IMR-90 (cell line): ENCODE results near the gene NNT. TPM values are rescaled to one million over a fixed set of nuclear protein-coding genes. Genes with fewer than 3 reads are reported as not detected.
"Not testable (repeated sequence)": the region's sequence is repeated elsewhere in the genome, so short reads cannot be mapped to it uniquely, and the experiment has no call there.

Source experiments
- ATAC-seq: fragments of 200-7000 bp; cut with Tn5 transposase; 2 replicates; pipeline ENCODE4 v1.9.1; 2020; ENCODE audit warnings: low read depth, mild to moderate bottlenecking, moderate library complexity
- BruUV-seq: library from RNA; stranded (reverse); fragments of 400-500 nt; replicated peaks from 2 replicates; lab custom pipeline; 2021; lab: Mats Ljungman, UMichigan
- CTCF ChIA-PET: fragments of 300-600 bp; formaldehyde crosslinking; extraction: SDS; loops from one replicate; lab custom pipeline; 2021; ENCODE audit warnings: antibody characterized with exemption; lab: Yijun Ruan, JAX
- POLR2A ChIA-PET: fragments of 300-600 bp; sonication (Branson Sonifier 250); formaldehyde crosslinking; loops from one replicate; lab custom pipeline; 2022; ENCODE audit warnings: antibody characterized with exemption; ENCODE audit not compliant: unreplicated experiment; lab: Charles Lee
- DNase-seq: peaks from one replicate; pipeline ENCODE4 v3.0.0; 2013
- H2AFZ ChIP-seq: replicated peaks from 2 replicates; pipeline ENCODE3; 2013; ENCODE audit warnings: low read length, mild to moderate bottlenecking; ENCODE audit not compliant: poor library complexity
- H2AK5ac ChIP-seq: 2 replicates; pipeline ENCODE4 v1.6.1; 2013; ENCODE audit warnings: low read depth, low read length, inconsistent platforms
- H2AK9ac ChIP-seq: replicated peaks from 2 replicates; pipeline ENCODE3; 2013; ENCODE audit warnings: mild to moderate bottlenecking, low read depth, low read length, moderate library complexity; ENCODE audit not compliant: poor library complexity
- H2BK120ac ChIP-seq: 2 replicates; pipeline ENCODE4 v1.6.1; 2013; ENCODE audit warnings: low read depth, low read length, inconsistent platforms
- H2BK15ac ChIP-seq: 3 replicates; pipeline ENCODE4 v1.6.1; 2013; ENCODE audit warnings: low read depth, low read length, inconsistent platforms
- H2BK20ac ChIP-seq: 2 replicates; pipeline ENCODE4 v1.6.1; 2013; ENCODE audit warnings: low read depth, mild to moderate bottlenecking, inconsistent platforms, low read length, moderate library complexity
- H2BK5ac ChIP-seq: 2 replicates; pipeline ENCODE4 v1.6.1; 2013; ENCODE audit warnings: mild to moderate bottlenecking, low read depth, low read length, inconsistent platforms; ENCODE audit not compliant: poor library complexity, severe bottlenecking
- H3K14ac ChIP-seq: replicated peaks from 2 replicates; pipeline ENCODE4 v1.6.1; 2013; ENCODE audit warnings: low read depth, low read length, inconsistent platforms
- H3K18ac ChIP-seq: 2 replicates; pipeline ENCODE4 v1.6.1; 2013; ENCODE audit warnings: low read depth, low read length, control low read depth
- H3K23ac ChIP-seq: 2 replicates; pipeline ENCODE4 v1.6.1; 2013; ENCODE audit warnings: low read depth, low read length, inconsistent platforms
- H3K27ac ChIP-seq: 2 replicates; pipeline ENCODE4 v1.5.1; 2013; ENCODE audit warnings: mild to moderate bottlenecking, control low read depth, low read length; ENCODE audit not compliant: insufficient read depth
- H3K27me3 ChIP-seq: 2 replicates; pipeline ENCODE4 v1.6.1; 2013; ENCODE audit warnings: low read length; ENCODE audit not compliant: control insufficient read depth, insufficient read depth
- H3K36me3 ChIP-seq: 2 replicates; pipeline ENCODE4 v1.6.1; 2013; ENCODE audit warnings: low read length, mixed read lengths; ENCODE audit not compliant: control insufficient read depth, insufficient read depth
- H3K4ac ChIP-seq: 2 replicates; pipeline ENCODE4 v1.6.1; 2013; ENCODE audit warnings: low read depth, low read length, inconsistent platforms
- H3K4me1 ChIP-seq: 2 replicates; pipeline ENCODE4 v1.6.1; 2013; ENCODE audit warnings: low read length, mixed read lengths; ENCODE audit not compliant: control insufficient read depth, insufficient read depth
- H3K4me2 ChIP-seq: 2 replicates; pipeline ENCODE4 v1.6.1; 2013; ENCODE audit warnings: low read depth, mild to moderate bottlenecking, control low read depth, low read length, moderate library complexity
- H3K4me3 ChIP-seq: 2 replicates; pipeline ENCODE4 v1.5.1; 2013; ENCODE audit warnings: low read depth, mild to moderate bottlenecking, control low read depth, low read length, moderate library complexity; ENCODE audit not compliant: insufficient read depth
- H3K56ac ChIP-seq: 2 replicates; pipeline ENCODE4 v1.6.1; 2013; ENCODE audit warnings: low read length, inconsistent platforms; ENCODE audit not compliant: insufficient read depth; ENCODE audit errors: extremely low read depth
- H3K79me1 ChIP-seq, 2 experiments: 2 replicates each; pipeline ENCODE4 v1.6.1; 2013; ENCODE audit warnings: low read length in 2 of 2, inconsistent platforms in 1 of 2, low read depth in 1 of 2
- H3K9ac ChIP-seq: 2 replicates; pipeline ENCODE4 v1.6.1; 2013; ENCODE audit warnings: low read depth, low read length, control low read depth
- H3K9me1 ChIP-seq: 2 replicates; pipeline ENCODE4 v1.6.1; 2013; ENCODE audit warnings: low read length, inconsistent platforms; ENCODE audit not compliant: insufficient read depth
- H3K9me3 ChIP-seq: 2 replicates; pipeline ENCODE4 v1.6.1; 2013; ENCODE audit warnings: low read length; ENCODE audit not compliant: control insufficient read depth, insufficient read depth
- H4K20me1 ChIP-seq: 2 replicates; pipeline ENCODE4 v1.6.1; 2013; ENCODE audit warnings: low read length, inconsistent platforms; ENCODE audit not compliant: insufficient read depth
- H4K5ac ChIP-seq: 2 replicates; pipeline ENCODE4 v1.6.1; 2013; ENCODE audit warnings: mild to moderate bottlenecking, low read depth, low read length, control low read depth
- H4K8ac ChIP-seq, 2 experiments: 2 replicates each; pipeline ENCODE4 v1.6.1; 2013; ENCODE audit warnings: low read depth in 2 of 2, low read length in 2 of 2, control low read depth in 1 of 2, inconsistent platforms in 1 of 2
- H4K91ac ChIP-seq: 2 replicates; pipeline ENCODE4 v1.6.1; 2013; ENCODE audit warnings: low read depth, low read length, inconsistent platforms; ENCODE audit not compliant: insufficient read depth
- BHLHE40 ChIP-seq: fragments of 150-350 bp; IDR thresholded peaks from 2 replicates; pipeline ENCODE4 v1.6.1; 2016; ENCODE audit warnings: mild to moderate bottlenecking, low read depth, low read length
- CHD1 ChIP-seq: IDR thresholded peaks from 2 replicates; pipeline ENCODE4 v1.6.1; 2012; ENCODE audit warnings: low read depth, low read length, improper control_type of control experiment
- MXI1 ChIP-seq: IDR thresholded peaks from 2 replicates; pipeline ENCODE4 v1.6.1; 2012; ENCODE audit warnings: low read depth, mild to moderate bottlenecking, low read length, moderate library complexity, borderline replicate concordance
- RAD21 ChIP-seq: IDR thresholded peaks from 2 replicates; pipeline ENCODE4 v1.6.1; 2012; ENCODE audit warnings: low read length, improper control_type of control experiment
- RFX5 ChIP-seq: IDR thresholded peaks from 2 replicates; pipeline ENCODE4 v1.8.0; 2012; ENCODE audit warnings: low read depth, mild to moderate bottlenecking, low read length, moderate library complexity
- WGBS, 2 experiments: methylation state at CpG; one replicate each; pipeline versions ENCODE4 v1.1.5 to v1.1.7; 2013; ENCODE audit warnings: missing lambda C conversion rate in 2 of 2; ENCODE audit not compliant: insufficient read length in 1 of 2; ENCODE audit errors: extremely low coverage in 2 of 2; 5-methylcytosine and 5-hydroxymethylcytosine counted together
- dilution Hi-C: fragments of 300-500 bp; cut with HindIII; formaldehyde crosslinking; loops from one replicate; pipeline ENCODE4 v1.14.3; 2018; ENCODE audit warnings: low sequenced_read_pairs; ENCODE audit not compliant: unreplicated experiment
- in situ Hi-C: fragments of 300-500 bp; cut with MboI; formaldehyde crosslinking; loops from 3 replicates; pipeline ENCODE4 v1.14.3; 2019; ENCODE audit warnings: low sequenced_read_pairs, inconsistent platforms, mixed read lengths
- intact Hi-C: fragments of 100-400 bp; cut with micrococcal nuclease; formaldehyde crosslinking; loops from 2 replicates; pipeline ENCODE4 v1.10.0; 2022
- polyA plus RNA-seq, 3 experiments: library from polyadenylated mRNA; depleted of rRNA; stranded (reverse); fragments of >200 nt; gene quantifications; 2 replicates each; pipeline ENCODE4 v1.2.3, GENCODE V29; 2012; ENCODE audit warnings: low replicate concordance in 1 of 3
- total RNA-seq: library from RNA; depleted of rRNA; stranded (reverse); fragments of >200 nt; gene quantifications from 2 replicates; pipeline ENCODE4 v1.2.3, GENCODE V29; 2012
- TF ChIP-seq, protein P1 (sequence below): fragments of 150-350 bp; IDR thresholded peaks from 2 replicates; pipeline ENCODE4 v1.6.1; 2017; ENCODE audit warnings: mild to moderate bottlenecking, antibody characterized with exemption, low read length, low read depth
- TF ChIP-seq, protein P2 (sequence below): conservative IDR thresholded peaks from 2 replicates; pipeline ENCODE4 v1.5.1; 2012; ENCODE audit warnings: mild to moderate bottlenecking, low read depth, low read length, improper control_type of control experiment

Gene NNT
- total and polyA plus RNA-seq, 2 of the 4 experiments (the other 2 are of a cell fraction): 23.1 to 57.2 TPM

DNA sequence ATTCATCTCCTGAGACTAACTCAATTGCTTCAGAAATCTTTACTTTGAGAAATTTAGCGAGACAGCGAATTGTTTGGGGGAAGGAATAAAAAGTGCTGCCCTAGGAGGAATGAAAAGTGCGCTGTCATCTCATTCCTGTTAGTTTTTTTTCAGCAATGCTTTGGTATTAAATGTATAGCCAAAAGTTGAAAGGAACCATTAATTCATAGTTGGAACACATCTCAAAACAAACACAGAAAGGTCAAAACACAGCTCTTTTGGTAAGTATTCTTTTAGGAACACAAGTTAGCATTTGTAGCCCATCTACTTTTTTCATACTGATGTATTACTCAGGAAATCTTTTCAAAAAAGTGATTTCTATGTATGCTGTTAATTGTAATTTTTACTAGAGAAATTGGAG, 109.1 kb downstream of the NNT start:
- no peaks in the 10 kb centered on the region for H3K27me3 ChIP-seq
- BruUV-seq: no TSS peak
- H2BK5ac ChIP-seq: no peak overlapping the region
- H3K4ac ChIP-seq: no peak overlapping the region
- H3K79me1 ChIP-seq: no peaks in the 10 kb centered on the region
- H2AK9ac ChIP-seq: no peak overlapping the region
- H3K23ac ChIP-seq: no peak overlapping the region
- in situ Hi-C loops: no loop called here
- H3K56ac ChIP-seq: no peak overlapping the region
- POLR2A ChIA-PET: no interaction called here
- no peak overlapping the region for H4K5ac ChIP-seq
- no peak overlapping the region for H2AFZ ChIP-seq
- H2BK15ac ChIP-seq: no peak overlapping the region
- H3K36me3 ChIP-seq: no peaks in the 10 kb centered on the region
- no peak overlapping the region for H4K8ac ChIP-seq
- TF ChIP-seq, protein P1, sequence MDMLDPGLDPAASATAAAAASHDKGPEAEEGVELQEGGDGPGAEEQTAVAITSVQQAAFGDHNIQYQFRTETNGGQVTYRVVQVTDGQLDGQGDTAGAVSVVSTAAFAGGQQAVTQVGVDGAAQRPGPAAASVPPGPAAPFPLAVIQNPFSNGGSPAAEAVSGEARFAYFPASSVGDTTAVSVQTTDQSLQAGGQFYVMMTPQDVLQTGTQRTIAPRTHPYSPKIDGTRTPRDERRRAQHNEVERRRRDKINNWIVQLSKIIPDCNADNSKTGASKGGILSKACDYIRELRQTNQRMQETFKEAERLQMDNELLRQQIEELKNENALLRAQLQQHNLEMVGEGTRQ: no peak
- no peak for TF ChIP-seq MXI1
- TF ChIP-seq RAD21: no peak
- TF ChIP-seq BHLHE40: no peak
- no peak for TF ChIP-seq RFX5
- TF ChIP-seq, protein P2, sequence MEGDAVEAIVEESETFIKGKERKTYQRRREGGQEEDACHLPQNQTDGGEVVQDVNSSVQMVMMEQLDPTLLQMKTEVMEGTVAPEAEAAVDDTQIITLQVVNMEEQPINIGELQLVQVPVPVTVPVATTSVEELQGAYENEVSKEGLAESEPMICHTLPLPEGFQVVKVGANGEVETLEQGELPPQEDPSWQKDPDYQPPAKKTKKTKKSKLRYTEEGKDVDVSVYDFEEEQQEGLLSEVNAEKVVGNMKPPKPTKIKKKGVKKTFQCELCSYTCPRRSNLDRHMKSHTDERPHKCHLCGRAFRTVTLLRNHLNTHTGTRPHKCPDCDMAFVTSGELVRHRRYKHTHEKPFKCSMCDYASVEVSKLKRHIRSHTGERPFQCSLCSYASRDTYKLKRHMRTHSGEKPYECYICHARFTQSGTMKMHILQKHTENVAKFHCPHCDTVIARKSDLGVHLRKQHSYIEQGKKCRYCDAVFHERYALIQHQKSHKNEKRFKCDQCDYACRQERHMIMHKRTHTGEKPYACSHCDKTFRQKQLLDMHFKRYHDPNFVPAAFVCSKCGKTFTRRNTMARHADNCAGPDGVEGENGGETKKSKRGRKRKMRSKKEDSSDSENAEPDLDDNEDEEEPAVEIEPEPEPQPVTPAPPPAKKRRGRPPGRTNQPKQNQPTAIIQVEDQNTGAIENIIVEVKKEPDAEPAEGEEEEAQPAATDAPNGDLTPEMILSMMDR: no peak
- no peak for TF ChIP-seq CHD1
- no peak overlapping the region for H2BK20ac ChIP-seq
- H3K9me1 ChIP-seq: no peaks in the 10 kb centered on the region
- H3K4me3 ChIP-seq: no peak overlapping the region
- H3K18ac ChIP-seq: no peak overlapping the region
- no peak overlapping the region for H3K4me2 ChIP-seq
- no peak overlapping the region for H2BK120ac ChIP-seq
- dilution Hi-C loops: no loop called here
- no peak overlapping the region for H3K14ac ChIP-seq
- intact Hi-C loops: no loop called here
- no peak overlapping the region for H4K91ac ChIP-seq
- no CpG with 5 or more reads among the region's 3 CpGs for WGBS, 2 experiments
- H3K27ac ChIP-seq: no peak overlapping the region
- DNase-seq: no peak
- no peak overlapping the region for H3K9ac ChIP-seq
- H4K20me1 ChIP-seq: no peaks in the 10 kb centered on the region
- no peaks in the 10 kb centered on the region for H3K9me3 ChIP-seq
- ATAC-seq: no peak
- H3K4me1 ChIP-seq: no peaks in the 10 kb centered on the region; the same call in 1 of the 2 replicates
- no peak overlapping the region for H2AK5ac ChIP-seq
- CTCF ChIA-PET: no interaction called here

DNA sequence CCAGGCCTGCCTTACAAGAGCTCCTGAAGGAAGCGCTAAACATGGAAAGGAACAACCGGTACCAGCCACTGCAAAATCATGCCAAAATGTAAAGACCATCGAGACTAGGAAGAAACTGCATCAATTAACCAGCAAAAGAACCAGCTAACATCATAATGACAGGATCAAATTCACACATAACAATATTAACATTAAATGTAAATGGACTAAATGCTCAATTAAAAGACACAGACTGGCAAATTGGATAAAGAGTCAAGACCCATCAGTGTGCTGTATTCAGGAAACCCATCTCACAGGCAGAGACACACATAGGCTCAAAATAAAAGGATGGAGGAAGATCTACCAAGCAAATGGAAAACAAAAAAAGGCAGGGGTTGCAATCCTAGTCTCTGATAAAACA, 116.8 kb downstream of the NNT start:
- H4K91ac ChIP-seq, dilution Hi-C loops, H4K8ac ChIP-seq, H2AK5ac ChIP-seq, H3K14ac ChIP-seq, H3K9me1 ChIP-seq, H2BK5ac ChIP-seq, in situ Hi-C loops, H2BK20ac ChIP-seq, ATAC-seq, POLR2A ChIA-PET, H3K18ac ChIP-seq, H3K27me3 ChIP-seq, H3K36me3 ChIP-seq, DNase-seq, CTCF ChIA-PET, BruUV-seq, H3K4me3 ChIP-seq, H3K79me1 ChIP-seq, H3K4me2 ChIP-seq, H3K23ac ChIP-seq, intact Hi-C loops, H2BK15ac ChIP-seq, H2AFZ ChIP-seq, H2BK120ac ChIP-seq, H3K9me3 ChIP-seq, H4K20me1 ChIP-seq, H2AK9ac ChIP-seq, H3K56ac ChIP-seq, H3K4me1 ChIP-seq, H3K27ac ChIP-seq, H4K5ac ChIP-seq, H3K9ac ChIP-seq, H3K4ac ChIP-seq: not testable (repeated sequence)
- no CpG with 5 or more reads among the region's 3 CpGs for WGBS, 2 experiments
